H1 (cell line): ENCODE measurements around the gene TXNDC11. TPM values are rescaled to one million over a fixed set of nuclear protein-coding genes. Genes with fewer than 3 reads are reported as not detected.

Experiments
- ATF2 ChIP-seq: IDR thresholded peaks from 2 replicates; pipeline ENCODE4 v1.6.1; 2012; ENCODE audit warnings: low read length, inconsistent platforms
- BACH1 ChIP-seq: IDR thresholded peaks from 2 replicates; pipeline ENCODE4 v1.6.1; 2012; ENCODE audit warnings: low read length, improper control_type of control experiment
- BCL11A ChIP-seq, 2 experiments: IDR thresholded peaks; one replicate each; pipeline ENCODE4 v1.6.1; 2011; ENCODE audit warnings: low read depth in 2 of 2, low read length in 2 of 2, mild to moderate bottlenecking in 2 of 2
- CTBP2 ChIP-seq: IDR thresholded peaks from 2 replicates; pipeline ENCODE4 v1.7.0; 2011; ENCODE audit warnings: borderline replicate concordance, mild to moderate bottlenecking, moderate library complexity, mixed read lengths, low read length; ENCODE audit not compliant: insufficient read depth, insufficient read length
- GTF2F1 ChIP-seq: IDR thresholded peaks from 2 replicates; pipeline ENCODE4 v1.6.1; 2012; ENCODE audit warnings: low read depth, low read length, improper control_type of control experiment, borderline replicate concordance
- JUND ChIP-seq: IDR thresholded peaks from 2 replicates; pipeline ENCODE4 v1.6.1; 2011; ENCODE audit warnings: mild to moderate bottlenecking, improper control_type of control experiment, low read length
- KDM1A ChIP-seq: fragments of 200-600, 300-600 bp; sonication (generic); IDR thresholded peaks from 2 replicates; pipeline ENCODE4 v1.7.1; 2016; ENCODE audit warnings: mild to moderate bottlenecking, low read length, borderline replicate concordance
- MAFK ChIP-seq: IDR thresholded peaks from 2 replicates; pipeline ENCODE4 v1.6.1; 2012; ENCODE audit warnings: low read depth, mild to moderate bottlenecking, improper control_type of control experiment, low read length
- TAF7 ChIP-seq: optimal IDR thresholded peaks from 2 replicates; pipeline ENCODE3; 2011; ENCODE audit warnings: low read depth, mild to moderate bottlenecking, inconsistent platforms, low read length, moderate library complexity, borderline replicate concordance
- polyA plus RNA-seq, 7 experiments: library from polyadenylated mRNA; depleted of rRNA in 3 of 7; stranded (reverse) in 5 of 7; unstranded in 2 of 7; fragments of >200 nt in 5 of 7; fragments of 200-250 nt in 2 of 7; gene quantifications; 1 replicate in 5 of 7; 2 replicates in 1 of 7; 4 replicates in 1 of 7; pipeline versions ENCODE4 v1.2.1 to v1.2.3, GENCODE V29; 2011 to 2013; ENCODE audit warnings: missing spikeins in 2 of 7, mixed read lengths in 2 of 7
- total RNA-seq: library from RNA; stranded (reverse); fragmentation: NEBNext Ultra II Directional; extraction: Animal tissue kit (Norgen Biotek cat#: 25700); gene quantifications from 2 replicates; pipeline ENCODE4 v1.2.1, GENCODE V29; 2021

Gene TXNDC11
- total and polyA plus RNA-seq, 2 of the 8 experiments (the other 6 are each of a cell fraction or from before 2014, with no cell fraction given) = 13.5 to 13.8 TPM

DNA sequence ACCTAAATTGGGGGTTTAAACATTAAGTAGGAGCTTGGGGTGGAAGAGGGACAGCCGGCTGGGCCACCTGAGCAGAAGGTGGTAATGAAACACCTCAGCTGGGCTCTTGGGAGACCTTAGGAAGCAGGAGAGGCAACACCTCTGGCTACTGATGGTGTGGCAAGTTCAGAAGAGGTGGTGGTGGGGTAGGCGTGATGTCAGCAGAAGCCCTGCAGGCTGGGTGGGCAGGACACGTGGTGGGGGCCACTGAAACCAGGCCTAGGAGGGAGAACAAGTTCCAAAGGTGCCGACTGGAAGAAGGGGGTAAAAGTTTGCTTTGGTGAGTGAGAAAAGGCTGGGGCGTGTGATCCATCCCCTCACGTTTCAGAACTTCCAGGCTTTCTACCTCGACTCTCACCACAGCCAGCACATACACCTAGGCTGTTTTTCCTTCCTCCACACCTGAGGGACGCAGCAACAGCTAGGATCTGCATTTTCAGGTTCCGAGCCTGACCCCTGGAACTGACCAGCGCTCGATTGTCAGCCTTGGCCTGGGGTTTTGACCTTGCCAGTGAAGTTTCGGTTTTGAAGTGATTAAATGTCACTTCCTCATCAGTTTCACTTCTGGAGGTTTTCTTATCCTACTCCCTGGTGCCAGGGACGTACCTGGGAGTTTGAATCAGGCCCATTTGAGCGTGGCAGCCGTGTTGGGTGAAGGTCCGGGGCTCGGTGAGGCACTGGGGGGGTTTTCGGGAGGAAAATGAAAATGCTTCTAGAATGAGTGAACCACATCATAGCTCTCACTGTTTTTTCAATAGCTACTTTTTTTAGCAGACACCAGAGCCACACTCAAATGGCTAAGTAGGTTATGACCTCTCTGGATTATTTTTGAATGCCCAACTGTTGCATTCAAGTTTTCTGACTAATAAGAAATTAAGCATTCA, 64.4 kb downstream of the TXNDC11 start (continued):
- TF ChIP-seq ATF2 (no peak), CTBP2 (no peak), JUND (no peak), KDM1A (no peak), BACH1 (no peak), TAF7 (no peak), BCL11A (IDR thresholded peaks at IDR 0.05; ENCODE audit: low read depth in 2 of 2, low read length in 2 of 2) (no peak), MAFK (no peak), GTF2F1 (no peak)
- TF ChIP-seq, all 59 proteins: peak for 0
